DMS114 treated with DMSO at 0.1 percent for 48 hours (cell line): ENCODE data around the gene TMEM101.
"Not testable (repeated sequence)": the region's sequence is repeated elsewhere in the genome, so short reads cannot be mapped to it uniquely, and the experiment has no call there.

ENCODE experiments used
- DNase-seq: peaks from one replicate; lab custom pipeline; 2025; ENCODE audit not compliant: unreplicated experiment; lab: John Stamatoyannopoulos, UW

The TMEM101 gene

DNA sequence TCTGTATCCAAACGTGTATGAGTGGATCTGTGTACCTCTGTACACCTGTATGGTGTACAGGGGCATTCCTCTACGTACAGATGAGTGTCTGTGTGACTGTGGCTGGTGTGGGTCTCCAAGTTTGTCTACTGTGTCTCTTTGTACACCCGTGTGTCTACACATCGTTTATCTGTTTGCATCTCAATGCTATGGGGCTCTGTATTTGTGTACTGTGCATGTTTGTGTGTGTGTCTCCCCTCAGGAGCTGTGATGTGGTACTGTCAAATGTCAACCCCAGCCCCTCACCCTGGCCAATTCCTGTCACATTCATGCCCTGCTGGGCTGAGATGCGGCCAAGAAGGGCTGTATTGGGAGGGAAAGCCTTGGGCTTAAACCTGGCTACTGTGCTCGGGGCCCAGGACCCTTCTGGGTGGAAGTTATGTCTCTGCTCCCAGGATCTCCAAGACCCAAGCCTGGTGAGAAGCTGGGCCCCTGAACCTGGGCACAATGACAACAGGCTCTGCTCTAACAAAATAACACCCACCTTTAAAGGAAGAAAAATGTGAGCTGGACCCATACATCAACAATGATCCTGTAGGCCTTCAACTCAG lies 13.8 kb downstream of the TMEM101 start:
- no peak for DNase-seq

- DNase-seq, result no peak
Observed at GRCh38 chr17:44000141-44000860, 14.5 kb downstream of the TMEM101 start.

GRCh38 chr17:43999024-43999423 lies 15.7 kb downstream of the TMEM101 start:
- DNase-seq, result no peak

- DNase-seq, result no peak
Observed at GRCh38 chr17:43998552-43998951, 16.2 kb downstream of the TMEM101 start.

DNA sequence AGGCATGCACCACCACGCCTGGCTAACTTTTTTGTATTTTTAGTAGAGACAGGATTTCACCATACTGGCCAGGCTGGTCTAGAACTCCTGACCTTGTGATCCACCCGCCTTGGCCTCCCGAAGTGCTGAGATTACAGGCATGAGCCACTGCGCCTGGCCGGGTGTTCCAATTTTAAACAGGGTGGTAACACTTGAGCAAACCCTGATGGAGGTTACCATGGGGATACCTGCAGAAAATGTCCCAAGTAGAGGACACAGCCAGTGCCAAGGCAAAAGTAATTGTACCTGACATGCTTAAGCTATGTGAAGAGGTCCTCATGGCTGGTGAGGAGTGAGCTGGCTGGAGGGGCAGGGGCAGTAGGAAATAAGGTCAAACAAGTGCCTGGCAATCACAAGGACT lies 17.6 kb downstream of the TMEM101 start:
- DNase-seq, result not testable (repeated sequence)

DNA sequence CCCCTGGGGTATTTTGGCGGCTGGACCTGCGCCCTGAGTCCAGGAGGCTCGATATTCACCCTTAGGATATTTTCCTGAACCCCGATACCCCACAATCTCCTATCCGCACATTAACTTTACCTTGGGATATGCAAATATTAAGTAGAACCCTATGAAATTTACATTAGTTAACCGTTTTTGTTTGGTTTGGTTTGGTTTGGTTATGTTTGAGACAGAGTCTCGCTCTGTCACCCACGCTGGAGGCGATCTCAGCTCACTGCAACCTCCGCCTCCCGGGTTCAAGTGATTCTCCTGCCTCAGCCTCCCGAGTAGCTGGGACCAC lies 19.7 kb downstream of the TMEM101 start:
- DNase-seq, result no peak

DNA sequence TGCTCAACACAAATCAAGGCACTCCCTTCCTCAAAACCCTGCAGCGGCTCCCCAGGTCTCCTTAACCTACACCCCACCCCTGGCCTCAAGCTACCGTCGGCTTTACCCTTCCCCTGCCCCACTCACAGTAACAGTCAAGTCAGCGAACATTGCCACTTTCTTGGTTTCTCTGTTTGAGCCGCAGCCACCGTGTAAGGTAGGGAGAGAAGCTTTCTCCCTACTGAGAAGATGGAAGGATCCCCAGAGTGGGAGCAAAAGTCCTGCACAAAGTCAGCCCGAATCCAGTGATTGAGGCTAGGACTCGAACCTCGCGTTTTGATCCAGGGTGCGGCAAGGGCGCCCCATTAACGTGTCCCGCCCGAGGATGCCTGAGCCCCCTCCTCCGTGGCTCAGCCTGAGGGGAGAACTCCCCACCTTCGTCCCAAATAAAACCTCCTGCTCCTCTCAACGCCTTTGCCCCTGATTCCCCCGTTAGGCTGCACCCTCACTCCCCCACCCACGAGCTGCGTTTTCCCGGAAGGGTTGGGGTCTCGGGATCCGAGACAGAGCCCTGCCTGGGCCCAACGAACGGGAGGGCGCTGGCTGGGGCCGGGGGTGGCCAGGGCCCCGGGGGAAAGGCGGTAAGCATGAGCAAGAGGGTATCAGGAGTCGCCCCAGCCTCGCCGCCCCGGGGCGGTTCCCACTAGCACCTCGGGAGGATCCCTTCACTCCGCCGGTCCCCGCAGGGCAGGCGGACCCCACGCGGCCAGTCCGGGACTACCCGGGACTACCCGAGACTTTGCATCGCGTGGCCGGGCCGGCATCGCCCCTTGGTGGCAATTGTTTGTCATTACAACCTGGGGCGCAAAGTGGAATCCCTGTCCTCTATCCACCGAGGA lies 20.3 kb downstream of the TMEM101 start:
- peak; percentile 32 for DNase-seq

GRCh38 chr17:43992641-43993040 lies 22.1 kb downstream of the TMEM101 start:
- no peak for DNase-seq

DNA sequence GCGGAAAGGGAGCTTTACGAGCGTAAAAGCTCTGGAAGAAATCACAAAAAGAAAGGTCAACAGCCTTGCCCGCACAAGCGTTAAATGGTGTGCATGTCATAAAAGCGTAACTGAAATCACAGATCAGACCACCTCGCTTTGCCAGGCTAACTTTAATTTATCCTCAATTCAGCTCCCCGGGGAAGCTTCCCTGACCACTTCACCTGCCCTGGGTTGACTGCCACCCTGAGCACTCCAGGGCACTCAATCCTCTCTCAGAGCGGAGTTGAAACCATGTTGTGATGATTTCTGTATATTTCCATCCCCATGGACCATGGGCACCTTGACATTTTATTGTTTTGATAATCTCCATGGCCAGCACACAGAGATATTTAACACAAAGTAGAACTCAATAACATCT lies 26.5 kb downstream of the TMEM101 start:
- no peak for DNase-seq

DNA sequence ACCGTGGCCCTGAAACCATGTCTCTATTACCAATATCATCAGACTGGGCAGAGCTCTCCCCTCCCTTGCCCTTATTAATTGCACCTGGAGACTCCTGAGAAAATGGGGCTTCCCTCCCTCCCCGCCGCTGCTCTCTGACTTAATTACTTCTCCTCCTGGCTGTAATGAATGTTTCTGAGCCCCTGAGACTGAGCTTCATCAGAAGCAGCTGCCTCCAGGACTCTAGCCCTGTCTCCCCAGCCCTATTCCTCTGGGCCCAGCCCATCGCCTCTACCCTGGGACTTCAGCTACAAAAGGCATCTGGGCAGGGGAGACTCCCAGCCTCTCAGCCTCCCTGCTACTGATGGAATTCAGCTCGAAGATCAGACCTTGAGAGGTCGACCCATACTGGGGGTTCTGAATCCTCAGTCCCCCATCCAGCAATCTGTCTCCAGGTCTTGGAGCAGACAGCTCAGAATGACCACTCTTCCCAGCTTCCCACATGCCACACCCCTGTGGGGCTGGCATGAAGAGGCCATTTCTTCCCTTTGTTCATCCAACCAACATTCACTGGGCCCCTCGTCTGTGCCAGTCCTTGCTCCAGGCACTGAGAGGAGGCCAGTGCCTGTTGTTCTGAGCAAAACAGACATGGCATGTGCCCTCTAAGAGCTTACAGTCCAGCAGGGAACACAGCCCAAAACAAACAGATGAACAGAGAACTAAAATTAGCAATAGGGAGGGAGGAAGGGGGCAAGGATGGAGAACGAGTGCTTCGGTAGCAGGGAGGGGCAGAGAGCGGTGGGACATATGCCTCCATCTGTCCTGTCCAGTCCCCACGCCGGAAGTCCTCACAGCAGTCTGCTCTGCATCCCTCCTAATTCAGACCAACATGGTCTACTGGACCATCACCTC lies 27.4 kb downstream of the TMEM101 start:
- DNase-seq, result no peak

DNA sequence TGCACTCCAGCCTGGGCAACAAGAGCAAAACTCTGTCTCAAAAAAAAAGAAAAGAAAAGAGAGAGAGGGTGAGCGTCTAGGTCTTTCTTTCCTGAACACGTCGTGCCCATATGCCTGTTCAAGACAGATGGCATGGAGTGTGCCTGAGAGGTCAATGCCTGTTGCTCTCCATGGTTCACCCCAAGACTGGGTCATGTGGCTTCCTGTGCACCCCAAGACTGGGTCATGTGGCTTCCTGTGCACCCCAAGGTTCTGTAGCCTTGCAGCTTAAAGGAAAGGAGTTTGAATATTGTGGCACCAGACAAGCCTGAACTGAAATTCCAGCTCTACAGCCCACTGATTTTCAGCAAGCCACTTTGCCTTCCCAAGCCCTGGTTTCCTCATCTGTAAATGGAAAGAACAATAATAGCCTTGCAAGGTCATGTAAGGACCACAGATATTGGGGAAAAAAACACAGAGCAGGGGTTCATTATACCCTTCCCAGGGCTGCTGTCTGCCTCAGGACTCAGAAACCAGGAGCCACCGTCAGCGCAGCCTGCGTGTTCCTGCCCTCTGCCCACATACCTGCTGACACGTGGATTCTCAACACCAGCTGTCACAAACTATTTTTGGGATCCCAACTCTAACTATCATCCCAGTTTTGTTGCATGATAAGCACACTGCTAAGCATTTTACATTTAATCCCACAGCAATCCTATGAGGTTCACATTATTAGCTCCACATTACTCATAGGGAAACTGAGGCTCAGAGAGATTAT lies 28.4 kb downstream of the TMEM101 start:
- DNase-seq, result no peak

- no peak for DNase-seq
Observed at GRCh38 chr17:43984521-43984920, 30.2 kb downstream of the TMEM101 start.

- DNase-seq, result no peak
Observed at GRCh38 chr17:43983515-43984411, 31.0 kb downstream of the TMEM101 start.

GRCh38 chr17:43983196-43983514 lies 31.6 kb downstream of the TMEM101 start:
- DNase-seq, result no peak

DNA sequence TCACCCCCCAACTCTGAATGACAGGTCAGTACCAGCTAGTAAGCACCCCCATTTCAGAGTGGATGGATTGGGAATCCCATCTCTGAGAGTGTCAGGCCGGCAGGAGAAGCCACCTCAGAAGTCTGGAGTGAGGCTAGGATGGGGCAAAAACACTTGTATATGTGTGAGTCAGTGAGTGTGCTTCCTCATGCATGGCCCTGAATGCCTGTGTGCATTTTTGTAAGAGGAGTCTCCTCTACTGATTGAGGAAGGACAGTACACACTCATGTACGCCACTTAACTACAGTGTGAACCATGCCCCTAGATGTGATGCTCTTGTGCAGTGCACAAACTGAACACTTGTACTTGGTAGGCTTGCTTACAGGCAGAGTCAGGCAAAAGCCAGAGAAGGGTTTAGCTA lies 32.6 kb downstream of the TMEM101 start:
- DNase-seq, result no peak

- no peak for DNase-seq
Observed at GRCh38 chr17:43979671-43980070, 35.1 kb downstream of the TMEM101 start.

GRCh38 chr17:43979011-43979410 lies 35.8 kb downstream of the TMEM101 start:
- no peak for DNase-seq

- no peak for DNase-seq
Observed at GRCh38 chr17:43978078-43978477, 36.7 kb downstream of the TMEM101 start.

GRCh38 chr17:43976963-43977837 lies 37.6 kb downstream of the TMEM101 start:
- DNase-seq, result no peak
